TTC549 (cell line): ENCODE results near the gene MEIS3.
"Not testable (repeated sequence)": the region's sequence is repeated elsewhere in the genome, so short reads cannot be mapped to it uniquely, and the experiment has no call there.

Experiments used
- FAIRE-seq: peaks from 2 replicates; lab custom pipeline; 2012; peaks lifted over from hg19 to GRCh38; lab: Jason Lieb, UNC

The MEIS3 gene

GRCh38 chr19:47384533-47384932 lies 34.8 kb downstream of the MEIS3 start:
- FAIRE-seq, result not testable (repeated sequence)

DNA sequence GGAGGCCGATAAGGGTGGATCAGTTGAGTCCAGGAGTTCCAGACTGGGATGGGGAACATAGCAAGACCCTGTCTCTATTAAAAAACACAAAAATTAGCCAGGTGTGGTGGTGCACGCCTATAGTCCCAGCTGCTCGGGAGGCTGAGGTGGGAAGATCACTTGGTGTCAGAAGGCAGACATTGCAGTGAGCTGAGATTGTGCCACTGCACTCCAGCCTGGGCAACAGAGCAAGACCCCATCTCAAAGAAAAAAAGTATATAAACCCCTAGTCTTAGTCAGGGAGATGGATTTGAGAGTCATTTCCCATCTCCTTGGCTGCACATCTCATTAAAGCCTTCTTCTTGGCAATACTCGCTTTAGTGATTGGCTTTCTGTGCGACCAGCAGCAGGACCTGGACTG lies 35.4 kb downstream of the MEIS3 start:
- not testable (repeated sequence) for FAIRE-seq

GRCh38 chr19:47381653-47382279 lies 37.6 kb downstream of the MEIS3 start:
- FAIRE-seq, result no peak

DNA sequence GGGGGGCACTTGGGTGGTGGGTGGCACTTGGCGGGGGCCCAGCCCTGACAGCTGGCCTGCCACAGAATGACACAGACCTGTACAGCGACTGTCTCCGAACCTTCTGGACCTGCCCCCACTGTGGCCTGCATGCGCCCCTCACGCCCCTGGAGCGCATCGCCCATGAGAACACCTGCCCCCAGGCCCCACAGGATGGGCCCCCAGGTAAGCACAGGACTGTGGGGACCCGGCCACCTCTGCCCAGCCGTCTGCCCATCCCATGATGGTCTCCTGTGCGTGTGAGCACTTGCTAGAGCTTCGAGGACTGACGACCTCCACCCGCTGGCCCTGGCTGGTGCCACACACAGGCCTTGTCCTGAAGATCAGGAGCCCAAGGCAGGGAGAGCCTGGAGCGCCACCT lies 38.2 kb downstream of the MEIS3 start:
- FAIRE-seq, result no peak

DNA sequence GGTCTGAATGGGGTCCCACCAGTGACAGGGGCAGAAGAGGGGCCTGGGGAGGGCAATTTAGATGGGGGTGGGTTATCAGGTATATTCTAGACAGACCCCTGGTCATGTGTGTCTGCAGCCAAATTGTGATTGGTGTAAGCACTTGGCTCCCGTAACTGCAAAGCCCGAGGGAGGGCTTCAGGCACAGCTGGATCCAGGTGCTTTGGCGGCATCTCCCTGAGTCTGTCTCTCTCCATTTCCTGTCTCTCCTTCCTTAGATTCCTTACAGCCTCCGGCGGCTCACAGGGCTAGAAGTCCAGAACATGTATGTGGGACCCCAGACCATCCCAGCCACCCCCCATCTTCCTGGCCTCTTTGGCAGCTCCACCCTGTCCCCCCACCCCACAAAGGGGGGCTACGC lies 38.8 kb downstream of the MEIS3 start:
- FAIRE-seq, result no peak

DNA sequence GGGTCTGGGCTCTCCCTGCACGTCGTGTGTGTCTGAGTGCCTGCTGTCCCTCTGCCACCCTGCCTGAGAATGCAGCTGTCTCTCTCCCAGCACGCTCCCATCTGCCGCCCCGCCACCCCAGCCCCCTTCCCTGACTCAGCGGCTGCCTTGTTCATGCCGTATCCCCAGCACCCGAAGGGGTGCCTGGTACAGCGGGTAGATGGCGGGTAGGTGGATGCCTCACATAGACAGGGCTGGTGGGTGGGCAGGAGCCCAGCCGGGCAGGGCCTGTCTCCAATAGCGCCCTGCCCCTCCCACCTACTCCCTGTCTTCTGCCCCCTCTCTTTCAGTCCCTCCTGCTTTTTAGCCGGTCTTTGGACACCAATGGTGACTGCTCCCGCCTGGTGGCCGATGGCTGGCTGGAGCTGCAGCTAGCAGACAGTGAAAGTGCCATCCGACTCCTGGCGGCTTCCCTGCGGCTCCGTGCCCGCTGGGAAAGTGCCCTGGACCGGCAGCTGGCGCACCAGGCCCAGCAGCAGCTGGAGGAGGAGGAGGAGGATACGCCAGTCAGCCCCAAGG lies 39.9 kb downstream of the MEIS3 start:
- FAIRE-seq, result no peak

DNA sequence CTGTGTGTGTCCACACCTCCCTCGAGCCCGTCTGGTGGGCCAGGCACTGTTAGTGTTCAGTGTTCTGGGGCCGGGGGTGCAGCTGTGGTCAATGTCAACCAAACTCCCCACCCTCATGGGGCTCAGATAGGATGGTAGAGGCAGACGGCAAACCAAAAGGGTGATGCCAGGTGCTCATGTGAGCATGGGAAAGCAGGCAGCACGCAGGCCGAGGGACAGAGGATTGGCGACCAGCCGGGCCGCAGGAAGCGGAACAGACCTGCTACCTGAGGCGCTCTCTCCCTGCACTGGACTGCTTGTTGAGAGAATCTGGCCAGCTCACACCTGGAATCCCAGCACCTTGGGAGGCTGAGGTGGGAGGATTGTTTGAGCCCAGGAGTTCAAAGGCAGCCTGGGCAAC lies 41.1 kb downstream of the MEIS3 start:
- FAIRE-seq, result no peak

DNA sequence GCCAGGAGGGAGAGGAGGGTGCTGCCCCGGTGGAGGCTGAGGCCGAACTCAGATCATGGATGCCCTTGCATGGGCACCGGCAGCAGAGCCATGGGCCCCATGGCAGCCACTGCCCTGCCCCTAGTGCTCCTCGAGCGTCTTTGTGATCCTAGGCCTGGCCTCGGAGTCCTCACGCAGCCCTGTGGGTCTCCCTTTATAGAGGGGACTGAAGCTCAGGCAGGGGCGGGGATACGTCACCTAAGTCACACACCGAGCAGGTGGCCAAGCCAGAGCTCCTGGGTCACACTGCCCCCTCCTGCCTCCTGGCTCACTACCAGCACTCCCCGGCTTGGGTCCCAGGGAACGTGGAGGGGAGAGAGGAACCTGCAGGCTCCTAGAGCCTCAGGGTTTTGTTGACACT lies 41.5 kb downstream of the MEIS3 start:
- FAIRE-seq, result no peak

GRCh38 chr19:47377208-47377701 lies 42.1 kb downstream of the MEIS3 start:
- FAIRE-seq, result no peak

- FAIRE-seq, result no peak
Measured at GRCh38 chr19:47376589-47377144, 42.7 kb downstream of the MEIS3 start.

DNA sequence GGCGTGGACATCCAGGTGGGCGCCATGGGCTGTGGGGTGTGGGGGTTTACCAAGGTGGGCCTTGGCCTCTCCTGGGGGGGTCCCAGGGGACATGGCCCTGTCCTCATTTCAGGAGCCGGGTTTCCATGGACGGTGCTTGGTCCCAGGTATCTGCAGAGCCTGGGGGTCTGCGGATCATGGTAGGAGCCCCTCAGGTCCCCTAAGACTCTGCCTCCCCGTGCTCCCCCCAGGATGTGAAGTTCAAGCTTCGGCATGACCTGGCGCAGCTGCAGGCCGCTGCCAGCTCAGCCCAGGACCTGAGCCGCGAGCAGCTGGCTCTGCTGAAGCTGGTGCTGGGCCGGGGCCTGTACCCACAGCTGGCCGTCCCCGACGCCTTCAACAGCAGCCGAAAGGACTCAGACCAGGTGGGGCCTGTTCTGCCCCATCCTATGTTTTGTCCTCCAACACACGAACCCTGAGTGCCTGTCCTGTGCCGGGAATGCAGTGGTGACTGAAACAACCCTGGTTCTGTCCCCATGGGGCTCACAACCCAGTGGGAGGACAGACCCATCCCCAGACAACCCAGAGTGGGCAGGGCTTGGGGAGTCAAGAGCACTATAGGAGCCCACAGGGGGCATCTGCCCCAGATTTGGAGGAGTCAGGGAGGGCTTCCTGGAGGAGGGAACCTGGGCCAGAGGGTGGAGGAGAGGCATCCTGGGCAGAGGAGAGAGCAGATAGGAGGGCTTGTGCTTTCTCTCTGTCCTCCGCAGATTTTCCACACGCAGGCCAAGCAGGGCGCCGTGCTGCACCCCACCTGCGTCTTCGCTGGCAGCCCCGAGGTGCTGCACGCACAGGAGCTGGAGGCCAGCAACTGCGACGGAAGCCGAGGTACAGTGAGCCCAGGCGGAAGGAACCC lies 43.4 kb downstream of the MEIS3 start:
- FAIRE-seq, result no peak

DNA sequence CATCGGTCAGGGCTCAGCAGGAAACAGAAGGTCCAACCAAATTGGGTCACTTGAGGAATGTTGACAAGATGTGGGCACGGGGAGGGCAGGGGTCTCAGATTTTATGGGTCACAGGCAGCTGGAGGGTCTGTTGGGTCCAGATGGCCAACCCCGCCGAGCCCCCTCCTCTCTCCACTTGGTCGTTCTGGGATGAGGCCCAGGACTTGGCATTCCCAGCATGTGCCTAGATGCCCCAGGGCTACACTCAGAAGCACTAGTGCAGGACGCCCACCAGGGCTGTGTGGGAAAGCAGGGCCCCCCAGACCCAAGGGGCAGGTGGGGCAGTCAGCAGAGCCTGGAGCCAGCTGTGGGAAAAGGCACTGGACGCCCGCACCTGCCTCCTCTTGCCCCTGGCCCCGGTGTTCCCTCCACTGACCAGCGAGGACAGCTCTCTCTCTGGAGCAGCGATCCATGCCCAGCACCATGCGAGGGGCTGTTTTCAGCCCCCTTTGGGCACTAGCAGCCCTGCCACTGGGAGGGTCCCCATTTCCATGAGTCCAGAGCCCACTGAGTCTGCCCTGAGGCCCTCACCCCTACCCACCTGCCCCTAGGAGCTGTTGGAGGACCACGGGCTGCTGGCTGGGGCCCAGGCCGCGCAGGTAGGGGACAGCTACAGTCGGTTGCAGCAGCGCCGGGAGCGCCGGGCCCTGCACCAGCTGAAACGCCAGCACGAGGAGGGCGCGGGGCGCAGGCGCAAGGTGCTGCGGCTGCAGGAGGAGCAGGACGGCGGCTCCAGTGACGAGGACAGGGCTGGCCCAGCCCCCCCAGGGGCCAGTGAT lies 44.2 kb downstream of the MEIS3 start:
- no peak for FAIRE-seq

- FAIRE-seq, result no peak
Measured at GRCh38 chr19:47373246-47374240, 45.8 kb downstream of the MEIS3 start.

DNA sequence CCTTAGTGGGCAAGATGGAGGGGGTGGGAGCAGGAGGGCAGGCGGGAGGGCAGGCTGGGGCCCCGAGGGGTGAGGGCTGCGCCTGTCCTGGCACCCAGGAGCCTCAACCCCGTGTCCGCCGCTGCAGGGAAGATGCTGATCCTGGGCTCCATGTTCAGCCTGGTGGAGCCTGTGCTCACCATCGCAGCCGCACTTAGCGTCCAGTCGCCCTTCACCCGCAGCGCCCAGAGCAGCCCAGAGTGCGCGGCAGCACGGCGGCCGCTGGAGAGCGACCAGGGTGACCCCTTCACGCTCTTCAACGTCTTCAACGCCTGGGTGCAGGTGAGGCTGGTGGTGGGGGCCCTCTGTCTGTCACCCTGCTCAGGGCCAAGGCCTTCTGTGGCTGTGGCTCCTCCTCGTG lies 46.7 kb downstream of the MEIS3 start:
- no peak for FAIRE-seq

DNA sequence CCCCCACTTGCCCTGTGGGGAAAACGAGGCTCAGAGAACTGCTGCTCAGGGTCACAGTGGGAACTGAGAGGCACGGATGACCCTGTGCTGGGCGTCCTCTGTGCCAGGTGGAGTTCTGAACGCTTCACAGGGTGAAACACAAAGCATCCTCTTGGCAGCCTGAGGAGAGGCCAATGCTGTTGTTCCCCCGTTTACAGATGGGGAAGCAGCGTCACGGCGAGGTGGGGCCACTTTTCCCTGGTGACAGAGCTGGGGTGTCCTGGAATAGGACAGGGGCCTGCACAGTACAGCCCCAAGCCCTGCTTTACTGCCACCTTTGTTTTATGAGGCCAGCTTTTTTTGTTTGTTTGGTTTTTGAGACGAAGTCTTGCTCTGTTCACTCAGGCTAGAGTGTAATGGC lies 48.1 kb downstream of the MEIS3 start:
- FAIRE-seq, result no peak

GRCh38 chr19:47370045-47370611 lies 49.2 kb downstream of the MEIS3 start:
- no peak for FAIRE-seq

DNA sequence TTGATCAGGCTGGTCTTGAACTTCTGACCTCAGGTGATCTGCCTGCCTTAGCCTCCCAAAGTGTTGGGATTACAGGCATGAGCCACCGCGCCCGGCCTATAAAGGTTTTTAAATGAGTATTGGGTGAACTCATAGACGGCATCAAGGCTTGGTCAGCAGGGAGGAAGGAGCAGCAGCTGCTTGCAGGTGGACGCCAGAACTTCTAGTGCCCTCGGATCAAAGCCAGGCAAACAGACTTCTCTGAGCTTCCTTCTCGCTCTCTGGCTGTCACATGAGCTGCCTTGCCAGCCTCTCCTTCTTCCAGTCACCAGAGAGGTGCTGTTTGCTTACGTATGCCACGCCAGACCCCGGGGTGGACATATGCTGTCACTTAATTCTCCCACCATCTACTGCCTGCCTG lies 53.9 kb downstream of the MEIS3 start:
- not testable (repeated sequence) for FAIRE-seq

GRCh38 chr19:47363758-47364531 lies 55.4 kb downstream of the MEIS3 start:
- FAIRE-seq, result no peak

- FAIRE-seq, result no peak
Measured at GRCh38 chr19:47362321-47362720, 57.0 kb downstream of the MEIS3 start.

DNA sequence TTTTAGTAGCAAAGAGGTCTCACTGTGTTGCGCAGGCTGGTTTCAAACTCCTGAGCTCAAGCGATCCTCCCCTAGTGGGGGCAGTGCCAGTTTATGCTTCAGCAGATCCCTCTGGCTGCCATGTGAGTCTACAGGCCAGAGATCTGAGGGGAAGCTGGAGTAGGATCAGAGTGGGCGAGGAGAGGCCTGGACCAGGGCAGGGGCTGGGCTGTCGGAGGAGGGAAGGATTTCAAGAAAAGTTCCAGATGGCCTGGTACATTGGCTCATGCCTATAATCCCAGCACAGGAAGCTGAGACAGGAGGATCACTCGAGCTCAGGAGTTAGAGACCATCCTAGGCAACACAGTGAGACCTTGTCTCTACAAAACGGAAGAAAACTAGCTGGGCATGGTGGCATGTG lies 60.4 kb downstream of the MEIS3 start:
- FAIRE-seq, result no peak
